ELF-1 (cell line): Measurements from ENCODE around the gene TAC3.

Experiments used
- DNase-seq: peaks from one replicate; pipeline ENCODE4 v3.0.0-alpha.2; 2016; ENCODE audit warnings: low read depth, low spot score

TAC3 gene

GRCh38 chr12:57005980-57006808 lies 10.1 kb downstream of the TAC3 start, which contains the start of gene ZBTB39:
ZBTB39 (minus strand) TSS chr12:57006546; CDS start chr12:57004917, 1,629 bp downstream.
- DNase-seq = peak; percentile 40

DNA sequence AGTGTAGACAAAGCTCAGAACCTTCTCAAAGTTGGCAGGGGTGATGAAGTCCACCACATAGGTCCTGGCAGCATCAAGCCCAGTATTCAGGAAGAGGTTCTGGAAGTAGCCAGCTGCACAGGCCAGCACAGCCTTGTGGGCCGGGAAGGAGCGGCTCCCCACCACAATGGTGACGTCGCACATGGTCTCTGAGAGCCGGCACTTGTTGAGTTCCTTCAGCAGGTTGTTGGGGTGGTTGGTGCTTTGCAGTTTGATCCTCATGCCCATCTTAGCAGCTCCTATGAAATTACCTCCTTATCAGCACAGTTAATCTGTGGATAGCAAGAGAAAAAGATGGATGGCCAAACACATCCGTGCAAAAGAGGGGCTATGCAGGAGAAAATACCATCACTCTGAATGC lies 11.7 kb downstream of the TAC3 start:
- DNase-seq = no peak

DNA sequence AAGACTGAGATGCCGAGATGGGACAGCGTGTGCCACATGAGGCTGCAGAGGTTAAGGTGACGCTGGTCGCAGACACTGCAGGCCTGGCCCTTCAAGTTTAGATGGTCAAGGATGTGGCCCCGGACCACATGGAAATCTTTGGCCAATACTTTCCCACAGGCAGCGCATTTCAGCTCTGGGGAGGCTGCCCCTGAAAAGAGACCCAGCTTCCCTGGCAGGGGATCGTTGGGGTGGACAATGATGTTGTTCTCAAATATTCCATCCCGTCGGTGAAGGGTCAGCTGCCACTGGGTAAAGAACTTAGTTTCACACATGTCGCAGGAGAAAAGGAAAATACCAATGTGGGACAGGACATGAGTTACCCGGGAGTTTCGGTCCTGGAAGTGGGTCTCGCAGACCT lies 12.9 kb downstream of the TAC3 start:
- DNase-seq = no peak

- DNase-seq = peak; percentile 85
These were observed 14.9 kb downstream of the TAC3 start for GRCh38 chr12:57001448-57001906.

GRCh38 chr12:57000393-57000792 lies 15.9 kb downstream of the TAC3 start:
- no peak for DNase-seq

DNA sequence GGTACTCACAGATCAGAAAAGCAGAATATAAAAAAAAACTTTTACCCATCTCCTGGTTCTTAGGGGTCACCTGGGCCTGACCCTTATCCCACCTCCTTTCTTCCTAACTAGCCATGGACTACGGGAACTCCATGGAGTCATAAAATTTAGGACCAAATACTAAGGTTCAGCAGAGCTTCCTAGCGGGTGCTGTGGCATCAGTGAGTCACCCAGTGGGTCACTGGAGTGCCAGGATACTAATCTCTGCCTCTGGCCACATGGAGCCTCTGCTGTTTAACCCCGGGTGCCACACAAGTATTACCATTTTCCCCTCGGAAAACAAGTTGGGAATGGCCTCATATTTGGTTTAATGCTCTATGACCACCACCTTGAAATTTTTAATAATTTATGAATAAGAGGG lies 16.9 kb downstream of the TAC3 start:
- DNase-seq = no peak

DNA sequence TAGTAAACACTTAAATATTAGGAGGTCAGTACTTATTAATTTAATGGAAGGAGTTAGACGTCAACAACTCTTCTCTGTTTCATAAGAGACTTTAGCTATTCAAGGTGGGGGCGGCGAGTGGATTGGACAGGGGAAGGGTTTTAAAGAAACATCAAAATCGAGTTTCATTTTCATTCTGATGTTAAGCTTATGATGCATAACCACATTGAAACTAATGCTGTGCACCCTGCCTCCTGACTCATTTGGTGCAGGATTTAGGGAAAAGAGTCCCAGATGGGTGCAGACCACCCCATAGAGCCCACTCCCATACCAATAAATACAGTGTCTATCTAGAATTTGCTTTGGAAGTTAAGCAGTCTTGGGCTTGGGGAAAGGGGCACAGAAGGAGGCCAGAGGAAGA lies 17.3 kb downstream of the TAC3 start:
- no peak for DNase-seq

DNA sequence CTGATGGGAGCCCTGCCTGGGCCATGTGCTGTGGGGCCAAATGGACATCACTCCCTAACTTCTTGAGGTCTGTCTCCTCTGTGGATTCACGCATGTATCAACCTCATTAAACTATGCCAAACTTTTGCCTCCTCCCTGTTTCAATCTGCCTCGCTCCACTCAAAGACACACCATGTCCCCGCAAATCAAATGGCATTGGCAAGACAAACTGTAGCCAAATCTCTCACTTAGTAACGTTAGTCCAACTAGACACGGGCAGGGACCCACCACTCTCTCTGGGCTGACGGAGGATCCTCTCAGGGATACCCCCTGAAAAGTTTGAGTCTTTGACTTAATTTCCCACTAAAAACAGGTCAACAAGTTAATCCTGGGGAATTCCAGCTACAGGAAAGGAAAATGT lies 18.0 kb downstream of the TAC3 start:
- DNase-seq = no peak

- DNase-seq = no peak
These were observed 19.4 kb downstream of the TAC3 start for GRCh38 chr12:56996793-56997545.

DNA sequence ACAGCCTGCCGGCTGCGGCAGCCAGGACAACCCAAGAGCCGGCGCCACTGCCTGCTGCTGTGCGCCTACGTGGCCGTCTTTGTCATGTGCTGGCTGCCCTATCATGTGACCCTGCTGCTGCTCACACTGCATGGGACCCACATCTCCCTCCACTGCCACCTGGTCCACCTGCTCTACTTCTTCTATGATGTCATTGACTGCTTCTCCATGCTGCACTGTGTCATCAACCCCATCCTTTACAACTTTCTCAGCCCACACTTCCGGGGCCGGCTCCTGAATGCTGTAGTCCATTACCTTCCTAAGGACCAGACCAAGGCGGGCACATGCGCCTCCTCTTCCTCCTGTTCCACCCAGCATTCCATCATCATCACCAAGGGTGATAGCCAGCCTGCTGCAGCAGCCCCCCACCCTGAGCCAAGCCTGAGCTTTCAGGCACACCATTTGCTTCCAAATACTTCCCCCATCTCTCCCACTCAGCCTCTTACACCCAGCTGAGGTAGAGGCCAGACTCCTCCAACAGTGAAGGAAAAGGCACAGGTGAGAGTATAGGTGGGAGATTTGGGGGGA lies 20.3 kb downstream of the TAC3 start:
- DNase-seq = no peak

GRCh38 chr12:56995201-56995929 lies 21.0 kb downstream of the TAC3 start:
- no peak for DNase-seq

GRCh38 chr12:56994231-56994746 lies 22.0 kb downstream of the TAC3 start:
- DNase-seq = no peak

DNA sequence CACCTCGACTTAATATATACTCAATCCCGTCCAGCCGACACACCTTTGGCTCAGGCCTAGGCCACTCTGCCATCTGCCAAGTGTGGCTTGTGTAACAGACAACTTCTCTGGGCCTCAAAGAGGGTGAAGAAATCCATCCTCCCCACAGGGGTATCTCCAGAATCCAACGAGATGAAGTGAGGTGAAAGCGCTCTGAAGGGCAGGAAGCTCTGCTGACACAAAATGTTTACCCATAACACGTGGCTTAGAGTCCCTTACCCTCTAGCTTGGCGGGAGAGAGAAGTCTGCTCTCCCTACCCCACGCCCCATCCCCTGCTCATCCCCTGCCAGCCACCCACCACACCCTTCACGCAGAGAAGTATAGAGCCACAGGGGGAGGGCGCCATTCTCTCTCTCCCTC lies 23.0 kb downstream of the TAC3 start:
- DNase-seq = no peak

GRCh38 chr12:56991319-56992246 lies 24.7 kb downstream of the TAC3 start:
- no peak for DNase-seq

DNA sequence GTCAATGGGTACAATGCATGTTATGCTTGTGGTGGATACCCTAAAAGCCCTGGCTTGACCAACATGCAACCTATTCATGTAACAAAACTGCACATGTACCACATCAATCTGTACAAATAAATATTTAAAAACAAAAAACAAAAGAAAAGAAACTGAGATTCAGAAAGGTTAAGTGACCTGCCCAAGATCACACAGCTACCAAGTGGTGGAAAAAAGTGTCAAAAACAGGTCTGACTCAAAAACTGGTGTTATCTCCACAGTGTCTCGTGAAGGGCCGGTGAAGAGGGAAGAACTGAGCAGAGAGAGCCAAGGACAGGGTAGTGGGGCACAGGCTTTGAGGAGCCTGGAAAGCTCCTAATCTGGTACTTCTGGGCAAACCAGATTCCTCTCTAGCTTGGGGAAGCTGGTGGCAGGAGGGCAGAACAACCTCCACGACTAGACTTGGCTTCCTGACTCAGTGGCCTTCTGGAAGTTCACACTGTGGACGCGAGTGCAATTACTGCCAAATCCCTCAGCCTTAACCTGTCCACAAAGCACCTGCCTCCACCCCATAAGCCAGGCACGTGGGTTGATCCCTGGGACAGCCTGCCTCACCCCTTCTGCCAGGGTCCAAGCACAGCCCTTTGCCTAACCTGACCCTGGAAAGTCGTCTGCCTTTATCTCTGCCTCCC lies 25.5 kb downstream of the TAC3 start:
- DNase-seq = no peak

DNA sequence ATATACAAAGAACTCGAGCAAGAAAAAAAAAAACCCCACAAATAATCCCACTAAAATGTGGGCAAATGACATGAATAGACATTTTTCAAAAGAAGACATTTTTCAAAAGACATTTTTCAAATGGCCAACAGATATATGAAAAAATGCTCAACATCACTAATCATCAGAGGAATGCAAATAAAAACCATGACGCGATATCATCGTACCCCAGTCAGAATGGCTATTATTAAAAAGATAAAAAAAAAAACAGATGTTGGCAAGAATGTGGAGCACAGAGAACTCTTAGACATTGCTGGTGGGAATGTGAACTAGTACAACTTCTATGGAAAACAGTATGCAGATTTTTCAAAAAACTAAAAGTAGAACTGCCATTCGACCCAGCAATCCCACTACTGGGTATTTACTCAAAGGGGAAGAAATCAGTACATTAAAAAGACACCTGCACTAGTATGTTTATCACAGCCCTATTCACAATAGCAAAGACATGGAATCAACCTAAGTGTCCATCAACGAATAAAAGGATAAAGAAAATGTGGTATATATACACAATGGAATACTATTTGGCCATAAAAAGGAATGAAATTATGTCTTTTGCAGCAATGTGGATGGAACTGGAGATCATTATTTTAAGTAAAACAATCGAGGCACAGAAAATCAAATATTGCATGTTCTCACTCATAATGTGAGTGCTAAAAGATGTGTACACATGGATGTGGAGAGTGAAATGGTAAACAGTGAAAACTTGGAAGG lies 26.3 kb downstream of the TAC3 start:
- DNase-seq = no peak

GRCh38 chr12:56988207-56988739 lies 28.1 kb downstream of the TAC3 start:
- DNase-seq = peak; percentile 54

DNA sequence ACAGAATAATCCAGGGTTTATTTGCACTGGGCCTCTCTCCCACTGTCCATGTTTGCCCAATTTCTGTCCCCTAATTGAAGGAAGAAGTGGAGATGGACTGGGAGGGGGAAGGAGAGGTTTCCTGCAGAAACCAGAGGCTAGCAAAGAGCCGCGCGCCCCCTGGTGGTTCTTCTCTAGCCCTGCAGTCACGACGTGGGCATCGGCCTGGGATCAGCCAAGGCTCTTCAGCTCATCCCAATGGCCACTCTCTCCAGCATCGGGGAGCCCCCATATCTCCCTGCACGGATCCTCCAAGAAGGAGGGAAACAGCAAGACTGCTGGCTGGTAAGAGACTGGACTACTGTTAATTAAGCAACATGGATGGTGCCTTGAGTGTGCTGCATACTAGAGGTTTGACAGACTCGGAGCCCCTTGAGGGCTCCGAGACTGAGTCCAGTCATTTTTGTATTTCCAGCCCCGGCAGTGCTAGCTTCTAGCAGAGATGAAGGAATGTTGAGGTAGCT lies 28.7 kb downstream of the TAC3 start:
- peak; percentile 93 for DNase-seq

GRCh38 chr12:56987011-56987410 lies 29.3 kb downstream of the TAC3 start:
- no peak for DNase-seq
